A549 (cell line): ENCODE data around the gene CR2. TPM values are rescaled to one million over a fixed set of nuclear protein-coding genes. Genes with fewer than 3 reads are reported as not detected.

Source experiments
- ATAC-seq, 2 experiments: fragments of 200-7000 bp in 1 of 2; fragments of >200 bp in 1 of 2; cut with Nextera tagmentation in 1 of 2; cut with Tn5 transposase in 1 of 2; 3 replicates each; pipeline versions ENCODE4 v1.8.0 to v1.9.1; 2018 to 2020; ENCODE audit warnings: mild to moderate bottlenecking in 1 of 2, moderate library complexity in 1 of 2
- CTCF ChIA-PET: fragments of 300-600 bp; sonication (Branson Sonifier 250); formaldehyde crosslinking; extraction: SDS; loops from one replicate; lab custom pipeline; 2021; ENCODE audit warnings: antibody characterized with exemption, inconsistent platforms; lab: Yijun Ruan, JAX
- POLR2A ChIA-PET: fragments of 350-600 bp; formaldehyde crosslinking; extraction: SDS; loops from one replicate; lab custom pipeline; 2021; ENCODE audit warnings: antibody characterized with exemption, inconsistent platforms; lab: Yijun Ruan, JAX
- DNase-seq, 2 experiments: peaks; one replicate each; pipeline versions ENCODE4 v3.0.0 to v3.0.0-alpha.2; 2011 to 2016; ENCODE audit warnings: low read depth in 1 of 2, low spot score in 1 of 2
- FAIRE-seq: peaks from 2 replicates; lab custom pipeline; 2011; peaks lifted over from hg19 to GRCh38; lab: Jason Lieb, UNC
- H3K27ac ChIP-seq, 2 experiments: fragments of >200 bp; sonication (Bioruptor Twin); formaldehyde crosslinking; 3 replicates each; pipeline ENCODE4 v1.5.1; 2016 to 2017
- H3K4me1 ChIP-seq: fragments of >200 bp; sonication (Bioruptor Twin); formaldehyde crosslinking; 3 replicates; pipeline ENCODE4 v1.6.1; 2016
- H3K4me2 ChIP-seq: fragments of >200 bp; sonication (Bioruptor Twin); formaldehyde crosslinking; 3 replicates; pipeline ENCODE4 v1.6.1; 2016
- H3K4me3 ChIP-seq: fragments of >200 bp; sonication (Bioruptor Twin); formaldehyde crosslinking; 3 replicates; pipeline ENCODE4 v1.5.1; 2016
- H3K9me3 ChIP-seq: fragments of >200 bp; sonication (Bioruptor Twin); formaldehyde crosslinking; 3 replicates; pipeline ENCODE4 v1.6.1; 2016
- BHLHE40 ChIP-seq: IDR thresholded peaks from 2 replicates; pipeline ENCODE4 v1.6.1; 2012; ENCODE audit warnings: low read depth, low read length, inconsistent platforms
- CBX2 ChIP-seq: fragments of 200-600 bp; sonication (generic); IDR thresholded peaks from 2 replicates; pipeline ENCODE4 v1.6.1; 2016; ENCODE audit warnings: low read depth, mild to moderate bottlenecking, borderline replicate concordance
- CBX8 ChIP-seq: fragments of 200-600 bp; sonication (generic); IDR thresholded peaks from 2 replicates; pipeline ENCODE4 v1.6.1; 2016
- EHF ChIP-seq: fragments of 250-450 bp; sonication (Bioruptor Pico); IDR thresholded peaks from 2 replicates; pipeline ENCODE4 v1.5.0; 2020; ENCODE audit warnings: mild to moderate bottlenecking
- EP300 ChIP-seq, 2 experiments: fragments of >200 bp; sonication (Bioruptor Twin); formaldehyde crosslinking; IDR thresholded peaks; 2 replicates in 1 of 2; 3 replicates in 1 of 2; pipeline ENCODE4 v1.6.1; 2016 to 2017
- ESRRA ChIP-seq: fragments of 150-350 bp; IDR thresholded peaks from 2 replicates; pipeline ENCODE4 v1.6.1; 2014; ENCODE audit warnings: mild to moderate bottlenecking, low read length, borderline replicate concordance
- FOSB ChIP-seq: fragments of 250-450 bp; sonication (Bioruptor Pico); IDR thresholded peaks from 2 replicates; pipeline ENCODE4 v1.5.0; 2020; ENCODE audit warnings: mild to moderate bottlenecking, moderate library complexity
- FOSL2 ChIP-seq, 2 experiments: fragments of 450-650 bp in 1 of 2; fragments of >200 bp in 1 of 2; sonication (Bioruptor Twin) in 1 of 2; formaldehyde crosslinking; IDR thresholded peaks; 2 replicates each; pipeline versions ENCODE4 v1.5.0 to v1.6.1; 2016 to 2020; ENCODE audit warnings: mild to moderate bottlenecking in 1 of 2, moderate library complexity in 1 of 2
- FOXS1 ChIP-seq: fragments of 250-450 bp; sonication (Bioruptor Pico); IDR thresholded peaks from 2 replicates; pipeline ENCODE4 v1.5.0; 2020; ENCODE audit warnings: mild to moderate bottlenecking, moderate library complexity
- HOXB5 ChIP-seq: fragments of 250-450 bp; sonication (Bioruptor Pico); IDR thresholded peaks from 2 replicates; pipeline ENCODE4 v1.5.0; 2020; ENCODE audit warnings: mild to moderate bottlenecking, moderate library complexity
- JUN ChIP-seq, 2 experiments: fragments of >200 bp; sonication (Bioruptor Twin); formaldehyde crosslinking; IDR thresholded peaks; 2 replicates in 1 of 2; 3 replicates in 1 of 2; pipeline ENCODE4 v1.6.1; 2016 to 2017
- JUNB ChIP-seq: fragments of >200 bp; sonication (Bioruptor Twin); formaldehyde crosslinking; IDR thresholded peaks from 2 replicates; pipeline ENCODE4 v1.6.1; 2016
- MAZ ChIP-seq: fragments of 150-350 bp; IDR thresholded peaks from 2 replicates; pipeline ENCODE4 v1.6.1; 2014; ENCODE audit warnings: antibody characterized with exemption, low read depth, low read length, borderline replicate concordance
- NPAS2 ChIP-seq: fragments of 250-450 bp; sonication (Bioruptor Pico); IDR thresholded peaks from 2 replicates; pipeline ENCODE4 v1.8.0; 2022; ENCODE audit warnings: mild to moderate bottlenecking, moderate library complexity, borderline replicate concordance
- NR3C1 ChIP-seq: fragments of >200 bp; sonication (Bioruptor Twin); formaldehyde crosslinking; IDR thresholded peaks from 3 replicates; pipeline ENCODE4 v1.6.1; 2017
- PHF8 ChIP-seq: fragments of 200-600 bp; sonication (generic); IDR thresholded peaks from 2 replicates; pipeline ENCODE4 v1.6.1; 2016; ENCODE audit warnings: low read depth, mild to moderate bottlenecking, antibody characterized with exemption, moderate library complexity, borderline replicate concordance
- POLR2AphosphoS2 ChIP-seq: conservative IDR thresholded peaks from 2 replicates; pipeline ENCODE4 v1.6.1; 2012; ENCODE audit warnings: low read length, improper control_type of control experiment, inconsistent platforms
- RARB ChIP-seq: fragments of 250-450 bp; sonication (Bioruptor Pico); IDR thresholded peaks from 2 replicates; pipeline ENCODE4 v1.8.0; 2021; ENCODE audit warnings: mild to moderate bottlenecking, moderate library complexity
- RCOR1 ChIP-seq: fragments of 150-350 bp; IDR thresholded peaks from 2 replicates; pipeline ENCODE4 v1.6.1; 2014; ENCODE audit warnings: antibody characterized with exemption, low read length, low read depth
- RFX5 ChIP-seq: fragments of 450-650 bp; IDR thresholded peaks from 2 replicates; pipeline ENCODE4 v1.7.1; 2014; ENCODE audit warnings: antibody characterized with exemption, mild to moderate bottlenecking, moderate library complexity
- RNF2 ChIP-seq: fragments of 200-600 bp; sonication (generic); IDR thresholded peaks from 2 replicates; pipeline ENCODE4 v1.6.1; 2016; ENCODE audit warnings: low read depth, mild to moderate bottlenecking, antibody characterized with exemption, moderate library complexity, borderline replicate concordance
- TP53 ChIP-seq: fragments of 250-450 bp; sonication (Bioruptor Pico); IDR thresholded peaks from 2 replicates; pipeline ENCODE4 v1.5.0; 2021; ENCODE audit warnings: mild to moderate bottlenecking, moderate library complexity
- ZC3H11A ChIP-seq: fragments of 450-650 bp; IDR thresholded peaks from 2 replicates; pipeline ENCODE4 v1.6.1; 2014; ENCODE audit warnings: antibody characterized with exemption, mild to moderate bottlenecking
- ZFP36 ChIP-seq: fragments of 450-650 bp; IDR thresholded peaks from 2 replicates; pipeline ENCODE4 v1.6.1; 2014; ENCODE audit warnings: borderline replicate concordance; ENCODE audit not compliant: partially characterized antibody
- WGBS: methylation state at CpG from one replicate; pipeline ENCODE4 v1.1.6; 2017; ENCODE audit errors: missing lambda C conversion rate; 5-methylcytosine and 5-hydroxymethylcytosine counted together
- polyA plus RNA-seq, 4 experiments: library from polyadenylated mRNA; depleted of rRNA in 3 of 4; stranded (reverse); fragments of >200 nt; fragmentation: RNase III in 1 of 4; extraction: RNeasy Plus Mini Kit Qiagen cat#74134 plus additional on column Dnase treatment in 1 of 4; gene quantifications; 2 replicates in 3 of 4; 3 replicates in 1 of 4; pipeline ENCODE4 v1.2.3, GENCODE V29; 2011 to 2017
- TF ChIP-seq, protein P1 (sequence below): IDR thresholded peaks from 2 replicates; pipeline ENCODE4 v1.6.1; 2012
- TF ChIP-seq, protein P2 (sequence below): fragments of 250-450 bp; sonication (Bioruptor Pico); IDR thresholded peaks from 2 replicates; pipeline ENCODE4 v1.5.0; 2020; ENCODE audit warnings: low read depth, mild to moderate bottlenecking, moderate library complexity
- TF ChIP-seq, protein P3 (sequence below): IDR thresholded peaks from 2 replicates; pipeline ENCODE4 v1.6.1; 2012
- TF ChIP-seq, protein P4 (sequence below): fragments of >200 bp; sonication (Bioruptor Twin); formaldehyde crosslinking; IDR thresholded peaks from 3 replicates; pipeline ENCODE4 v1.6.1; 2016
- TF ChIP-seq, protein P5 (sequence below): fragments of 250-450 bp; sonication (Bioruptor Pico); IDR thresholded peaks from 2 replicates; pipeline ENCODE4 v1.5.0; 2021; ENCODE audit warnings: mild to moderate bottlenecking, moderate library complexity, borderline replicate concordance

The CR2 gene
- polyA plus RNA-seq, 2 of the 4 experiments (the other 2 are of a cell fraction), result not detected

DNA sequence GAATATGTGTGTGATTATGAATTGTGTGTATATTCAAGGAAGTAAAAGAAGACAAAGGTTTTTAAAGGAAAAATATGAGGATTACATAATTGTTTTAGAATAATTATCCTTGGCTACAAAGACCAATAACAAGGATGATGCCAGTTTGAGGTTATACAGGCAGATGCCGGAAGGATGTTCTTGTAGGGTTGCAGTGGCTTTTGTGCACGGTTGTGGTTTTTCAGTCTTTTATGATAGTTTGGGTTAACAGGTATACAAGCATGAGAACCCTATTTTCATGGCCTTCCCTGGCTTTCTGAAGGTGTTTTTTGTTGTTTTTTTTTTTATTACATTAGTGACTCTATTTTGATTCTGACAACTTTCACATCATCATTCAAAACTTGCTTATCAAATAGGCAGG is 4.9 kb downstream of the CR2 start:
- H3K27ac ChIP-seq, result no peak overlapping the region
- CTCF ChIA-PET, result no interaction called here
- no peak overlapping the region for H3K4me2 ChIP-seq
- no peaks in the 10 kb centered on the region for H3K9me3 ChIP-seq
- no peak overlapping the region for H3K4me3 ChIP-seq
- TF ChIP-seq PHF8 (no peak), NPAS2 (no peak), EP300 (IDR thresholded peaks at IDR 0.05) (no peak), FOSB (CRISPR knock-in tag) (no peak), MAZ (no peak), RFX5 (no peak), RNF2 (no peak), CBX2 (no peak), ZC3H11A (no peak), TP53 (no peak), JUNB (no peak), ESRRA (no peak), FOSL2 (IDR thresholded peaks at IDR 0.05) (no peak), FOSL2 (CRISPR knock-in tag; IDR thresholded peaks at IDR 0.05) (no peak), CBX8 (no peak), ZFP36 (no peak)
- TF ChIP-seq, protein P1, sequence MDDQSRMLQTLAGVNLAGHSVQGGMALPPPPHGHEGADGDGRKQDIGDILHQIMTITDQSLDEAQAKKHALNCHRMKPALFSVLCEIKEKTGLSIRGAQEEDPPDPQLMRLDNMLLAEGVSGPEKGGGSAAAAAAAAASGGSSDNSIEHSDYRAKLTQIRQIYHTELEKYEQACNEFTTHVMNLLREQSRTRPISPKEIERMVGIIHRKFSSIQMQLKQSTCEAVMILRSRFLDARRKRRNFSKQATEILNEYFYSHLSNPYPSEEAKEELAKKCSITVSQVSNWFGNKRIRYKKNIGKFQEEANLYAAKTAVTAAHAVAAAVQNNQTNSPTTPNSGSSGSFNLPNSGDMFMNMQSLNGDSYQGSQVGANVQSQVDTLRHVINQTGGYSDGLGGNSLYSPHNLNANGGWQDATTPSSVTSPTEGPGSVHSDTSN, result no peak
- TF ChIP-seq, protein P2, sequence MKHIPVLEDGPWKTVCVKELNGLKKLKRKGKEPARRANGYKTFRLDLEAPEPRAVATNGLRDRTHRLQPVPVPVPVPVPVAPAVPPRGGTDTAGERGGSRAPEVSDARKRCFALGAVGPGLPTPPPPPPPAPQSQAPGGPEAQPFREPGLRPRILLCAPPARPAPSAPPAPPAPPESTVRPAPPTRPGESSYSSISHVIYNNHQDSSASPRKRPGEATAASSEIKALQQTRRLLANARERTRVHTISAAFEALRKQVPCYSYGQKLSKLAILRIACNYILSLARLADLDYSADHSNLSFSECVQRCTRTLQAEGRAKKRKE (CRISPR knock-in tag), result no peak
- TF ChIP-seq, protein P3, sequence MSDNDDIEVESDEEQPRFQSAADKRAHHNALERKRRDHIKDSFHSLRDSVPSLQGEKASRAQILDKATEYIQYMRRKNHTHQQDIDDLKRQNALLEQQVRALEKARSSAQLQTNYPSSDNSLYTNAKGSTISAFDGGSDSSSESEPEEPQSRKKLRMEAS, result no peak
- TF ChIP-seq, protein P4, sequence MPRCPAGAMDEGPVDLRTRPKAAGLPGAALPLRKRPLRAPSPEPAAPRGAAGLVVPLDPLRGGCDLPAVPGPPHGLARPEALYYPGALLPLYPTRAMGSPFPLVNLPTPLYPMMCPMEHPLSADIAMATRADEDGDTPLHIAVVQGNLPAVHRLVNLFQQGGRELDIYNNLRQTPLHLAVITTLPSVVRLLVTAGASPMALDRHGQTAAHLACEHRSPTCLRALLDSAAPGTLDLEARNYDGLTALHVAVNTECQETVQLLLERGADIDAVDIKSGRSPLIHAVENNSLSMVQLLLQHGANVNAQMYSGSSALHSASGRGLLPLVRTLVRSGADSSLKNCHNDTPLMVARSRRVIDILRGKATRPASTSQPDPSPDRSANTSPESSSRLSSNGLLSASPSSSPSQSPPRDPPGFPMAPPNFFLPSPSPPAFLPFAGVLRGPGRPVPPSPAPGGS, result no peak
- peaks cover 5% of the 10 kb centered on the region; the same call in 1 of the 3 replicates for H3K4me1 ChIP-seq
- DNase-seq (no peak), FAIRE-seq (no peak), ATAC-seq (no peak)
- POLR2A ChIA-PET, result no interaction called here
- 51% methylated on average over 2 of the region's 2 CpGs for WGBS

DNA sequence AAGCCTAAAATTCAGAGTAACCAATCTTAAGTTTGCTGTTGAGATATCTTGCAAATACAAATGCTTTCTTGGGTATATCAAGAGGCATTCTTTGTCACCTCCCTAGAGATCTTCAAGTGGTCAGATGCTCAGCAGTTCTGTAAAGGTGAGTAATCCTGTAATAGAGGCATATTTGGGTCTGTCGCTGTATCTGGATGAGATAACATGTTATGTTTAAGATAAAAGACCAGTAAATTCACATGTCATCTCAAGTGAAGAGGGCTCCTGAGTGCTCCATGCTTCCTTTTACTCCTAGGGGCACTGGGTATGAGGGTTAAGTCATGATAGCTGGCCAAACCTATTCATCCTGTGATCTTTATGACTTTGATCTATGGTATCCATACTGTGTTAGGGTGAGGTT is 7.5 kb downstream of the CR2 start:
- ChIA-PET POLR2A (no interaction called here), CTCF (interaction anchor here (1.2 to 1.3 kb wide), 3 partner anchors 38 to 550 kb away, joined by 3 to 6 read pairs (median 4); no protein-coding TSS in a partner anchor)

More for the DNA sequence above, 7.5 kb downstream of the CR2 start:
- Histone ChIP-seq H3K4me3 (no peak overlapping the region), H3K4me2 (no peak overlapping the region), H3K9me3 (no peaks in the 10 kb centered on the region), H3K4me1 (no peaks in the 10 kb centered on the region), H3K27ac (no peak overlapping the region)
- 26% methylated on average over 1 of the region's 1 CpG for WGBS
- TF ChIP-seq, protein P2 (CRISPR knock-in tag), result no peak
- TF ChIP-seq PHF8 (no peak), NPAS2 (no peak), RCOR1 (no peak), JUN (IDR thresholded peaks at IDR 0.05) (no peak), FOXS1 (no peak), EHF (CRISPR knock-in tag) (no peak), POLR2AphosphoS2 (no peak), RARB (no peak), NR3C1 (no peak), HOXB5 (CRISPR knock-in tag) (no peak), CBX2 (no peak), BHLHE40 (no peak), RNF2 (no peak)
- TF ChIP-seq, protein P4, result no peak
- TF ChIP-seq, protein P5, sequence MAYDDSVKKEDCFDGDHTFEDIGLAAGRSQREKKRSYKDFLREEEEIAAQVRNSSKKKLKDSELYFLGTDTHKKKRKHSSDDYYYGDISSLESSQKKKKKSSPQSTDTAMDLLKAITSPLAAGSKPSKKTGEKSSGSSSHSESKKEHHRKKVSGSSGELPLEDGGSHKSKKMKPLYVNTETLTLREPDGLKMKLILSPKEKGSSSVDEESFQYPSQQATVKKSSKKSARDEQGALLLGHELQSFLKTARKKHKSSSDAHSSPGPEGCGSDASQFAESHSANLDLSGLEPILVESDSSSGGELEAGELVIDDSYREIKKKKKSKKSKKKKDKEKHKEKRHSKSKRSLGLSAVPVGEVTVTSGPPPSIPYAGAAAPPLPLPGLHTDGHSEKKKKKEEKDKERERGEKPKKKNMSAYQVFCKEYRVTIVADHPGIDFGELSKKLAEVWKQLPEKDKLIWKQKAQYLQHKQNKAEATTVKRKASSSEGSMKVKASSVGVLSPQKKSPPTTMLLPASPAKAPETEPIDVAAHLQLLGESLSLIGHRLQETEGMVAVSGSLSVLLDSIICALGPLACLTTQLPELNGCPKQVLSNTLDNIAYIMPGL (CRISPR knock-in tag), result no peak
- DNase-seq, result no peak
- no peak for ATAC-seq
- FAIRE-seq, result no peak
